IMR-90 (cell line): Measurements from ENCODE around the gene TTLL8.

Experiments used
- RFX5 ChIP-seq: IDR thresholded peaks from 2 replicates; pipeline ENCODE4 v1.8.0; 2012; ENCODE audit warnings: low read depth, mild to moderate bottlenecking, low read length, moderate library complexity
- USF2 ChIP-seq: fragments of 150-350 bp; IDR thresholded peaks from 2 replicates; pipeline ENCODE4 v1.6.1; 2017; ENCODE audit warnings: mild to moderate bottlenecking, antibody characterized with exemption, low read length, low read depth
- TF ChIP-seq, protein P1 (sequence below): conservative IDR thresholded peaks from 2 replicates; pipeline ENCODE4 v1.5.1; 2012; ENCODE audit warnings: mild to moderate bottlenecking, low read depth, low read length, improper control_type of control experiment

DNA sequence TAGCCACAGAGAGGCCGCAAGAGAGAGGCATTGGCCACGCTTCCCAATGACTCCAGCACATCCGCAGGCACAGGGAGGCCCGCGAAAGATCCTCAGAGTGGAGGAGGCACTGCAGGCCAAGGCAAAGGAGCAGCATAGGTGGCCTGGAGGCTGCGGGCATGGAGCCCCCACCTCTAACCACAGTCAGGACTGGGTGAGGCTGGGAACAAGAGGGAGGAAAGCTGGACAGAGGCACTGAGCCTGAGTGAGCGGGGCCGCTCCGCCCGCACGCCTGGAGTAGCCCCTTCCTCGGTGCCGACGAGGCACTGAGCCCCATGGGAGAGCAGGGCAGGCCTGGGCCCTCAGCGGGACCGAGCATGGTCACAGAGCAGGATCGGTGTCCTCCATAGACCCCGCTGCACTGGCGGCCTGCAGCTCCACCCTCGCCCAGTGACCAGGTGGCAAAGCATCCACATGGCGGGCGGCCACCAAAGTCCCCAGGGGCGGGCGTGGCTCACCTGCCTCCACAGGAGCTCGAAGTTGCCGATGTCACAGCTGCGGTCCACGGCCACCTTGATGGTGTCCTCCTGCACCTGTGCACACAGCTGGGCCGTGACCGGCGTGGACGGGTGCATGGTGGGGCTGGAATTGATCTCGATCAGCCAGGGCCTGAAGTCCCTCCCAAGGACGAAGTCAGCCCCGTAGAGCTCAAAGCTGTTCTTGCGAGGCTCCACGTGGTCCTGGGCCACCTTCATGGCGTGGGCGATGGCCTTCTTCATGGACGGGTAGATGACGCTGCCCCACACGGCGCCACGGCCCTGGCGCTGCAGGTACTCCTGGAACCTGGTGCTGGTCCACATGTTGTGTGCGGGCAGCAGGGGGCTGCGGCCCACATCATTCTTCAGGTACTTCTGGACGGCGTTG lies 26.7 kb downstream of the TTLL8 start:
- TF ChIP-seq, protein P1, sequence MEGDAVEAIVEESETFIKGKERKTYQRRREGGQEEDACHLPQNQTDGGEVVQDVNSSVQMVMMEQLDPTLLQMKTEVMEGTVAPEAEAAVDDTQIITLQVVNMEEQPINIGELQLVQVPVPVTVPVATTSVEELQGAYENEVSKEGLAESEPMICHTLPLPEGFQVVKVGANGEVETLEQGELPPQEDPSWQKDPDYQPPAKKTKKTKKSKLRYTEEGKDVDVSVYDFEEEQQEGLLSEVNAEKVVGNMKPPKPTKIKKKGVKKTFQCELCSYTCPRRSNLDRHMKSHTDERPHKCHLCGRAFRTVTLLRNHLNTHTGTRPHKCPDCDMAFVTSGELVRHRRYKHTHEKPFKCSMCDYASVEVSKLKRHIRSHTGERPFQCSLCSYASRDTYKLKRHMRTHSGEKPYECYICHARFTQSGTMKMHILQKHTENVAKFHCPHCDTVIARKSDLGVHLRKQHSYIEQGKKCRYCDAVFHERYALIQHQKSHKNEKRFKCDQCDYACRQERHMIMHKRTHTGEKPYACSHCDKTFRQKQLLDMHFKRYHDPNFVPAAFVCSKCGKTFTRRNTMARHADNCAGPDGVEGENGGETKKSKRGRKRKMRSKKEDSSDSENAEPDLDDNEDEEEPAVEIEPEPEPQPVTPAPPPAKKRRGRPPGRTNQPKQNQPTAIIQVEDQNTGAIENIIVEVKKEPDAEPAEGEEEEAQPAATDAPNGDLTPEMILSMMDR, result no peak
- TF ChIP-seq RFX5, result no peak
- no peak for TF ChIP-seq USF2
